CD14-positive monocyte (primary cell): ENCODE data around the gene CSF3. TPM values are rescaled to one million over a fixed set of nuclear protein-coding genes. Genes with fewer than 3 reads are reported as not detected.

Experiments used
- DNase-seq, 3 donors: peaks; one replicate each; pipeline ENCODE4 v3.0.0-alpha.2; 2011 to 2022
- H2AFZ ChIP-seq: 2 replicates; pipeline ENCODE4 v1.6.0; 2012; ENCODE audit warnings: mild to moderate bottlenecking, low read depth, low read length, inconsistent platforms; ENCODE audit not compliant: insufficient read depth, poor library complexity, severe bottlenecking
- H3K27ac ChIP-seq, 2 donors: 1 replicate in 1 of 2; 2 replicates in 1 of 2; pipeline ENCODE4 v1.5.1; 2012 to 2013; ENCODE audit warnings: low read length in 2 of 2, control low read depth in 1 of 2, inconsistent platforms in 1 of 2, low read depth in 1 of 2, mild to moderate bottlenecking in 1 of 2
- H3K27me3 ChIP-seq, 2 donors: one replicate each; pipeline versions ENCODE4 v1.6.0 to v1.6.1; 2011 to 2013; ENCODE audit warnings: low read length in 2 of 2; ENCODE audit not compliant: control insufficient read depth in 2 of 2, insufficient read depth in 2 of 2
- H3K36me3 ChIP-seq, 2 donors: replicated peaks in 1 of 2; 1 replicate in 1 of 2; 2 replicates in 1 of 2; pipeline versions ENCODE4 v1.5.1 to v1.6.1; 2012 to 2013; ENCODE audit warnings: low read length in 2 of 2, control low read depth in 1 of 2, inconsistent platforms in 1 of 2, mild to moderate bottlenecking in 1 of 2; ENCODE audit not compliant: insufficient read depth in 2 of 2, control insufficient read depth in 1 of 2
- H3K4me1 ChIP-seq, 2 donors: 1 replicate in 1 of 2; 2 replicates in 1 of 2; pipeline versions ENCODE4 v1.5.1 to v1.6.1; 2012 to 2013; ENCODE audit warnings: low read length in 2 of 2, control low read depth in 1 of 2, inconsistent platforms in 1 of 2, mild to moderate bottlenecking in 1 of 2, moderate library complexity in 1 of 2; ENCODE audit not compliant: insufficient read depth in 2 of 2, control insufficient read depth in 1 of 2
- H3K4me2 ChIP-seq: replicated peaks from 2 replicates; pipeline ENCODE3; 2012; ENCODE audit warnings: low read length, moderate library complexity, mild to moderate bottlenecking; ENCODE audit not compliant: poor library complexity, severe bottlenecking; ENCODE audit errors: extremely low read depth
- H3K4me3 ChIP-seq, 3 experiments: fragments of 200-600 bp in 1 of 3; sonication (generic) in 1 of 3; replicated peaks in 1 of 3; 1 replicate in 2 of 3; 2 replicates in 1 of 3; pipeline ENCODE4 v1.5.1; 2011 to 2013; ENCODE audit warnings: low read length in 3 of 3, mild to moderate bottlenecking in 3 of 3, control low read depth in 2 of 3, low read depth in 2 of 3, inconsistent platforms in 1 of 3, moderate library complexity in 1 of 3
- H3K79me2 ChIP-seq: 2 replicates; pipeline ENCODE4 v1.6.0; 2012; ENCODE audit warnings: mild to moderate bottlenecking, control low read depth, inconsistent platforms, low read length, moderate library complexity; ENCODE audit not compliant: insufficient read depth
- H3K9ac ChIP-seq: 2 replicates; pipeline ENCODE4 v1.6.0; 2017; ENCODE audit warnings: low read length, mild to moderate bottlenecking; ENCODE audit not compliant: insufficient read depth, poor library complexity, severe bottlenecking
- H3K9me3 ChIP-seq, 2 donors: replicated peaks in 1 of 2; 1 replicate in 1 of 2; 2 replicates in 1 of 2; pipeline versions ENCODE4 v1.5.1 to v1.6.1; 2012 to 2013; ENCODE audit warnings: low read length in 2 of 2, control low read depth in 1 of 2; ENCODE audit not compliant: control insufficient read depth in 1 of 2, insufficient read depth in 1 of 2
- H4K20me1 ChIP-seq: 2 replicates; pipeline ENCODE4 v1.6.0; 2012; ENCODE audit warnings: mild to moderate bottlenecking, low read length, control low read depth, moderate library complexity; ENCODE audit not compliant: insufficient read depth
- H3K27ac Mint-ChIP-seq, 7 donors: one replicate each; pipeline ENCODE4 v1.8.0; 2020; ENCODE audit warnings: mild to moderate bottlenecking in 7 of 7, mixed read lengths in 7 of 7, moderate library complexity in 6 of 7, inconsistent platforms in 2 of 7
- H3K27me3 Mint-ChIP-seq, 3 donors: one replicate each; pipeline ENCODE4 v1.8.0; 2021 to 2022; ENCODE audit warnings: low read depth in 3 of 3, mild to moderate bottlenecking in 3 of 3, mixed read lengths in 3 of 3, moderate library complexity in 3 of 3, inconsistent platforms in 1 of 3
- H3K36me3 Mint-ChIP-seq, 2 donors: one replicate each; pipeline ENCODE4 v1.8.0; 2020; ENCODE audit warnings: mixed read lengths in 2 of 2, inconsistent platforms in 1 of 2, mild to moderate bottlenecking in 1 of 2
- H3K4me1 Mint-ChIP-seq: one replicate; pipeline ENCODE4 v1.8.0; 2020; ENCODE audit warnings: mild to moderate bottlenecking, mixed read lengths
- H3K4me3 Mint-ChIP-seq, 2 donors: one replicate each; pipeline ENCODE4 v1.8.0; 2020; ENCODE audit warnings: mild to moderate bottlenecking in 2 of 2, mixed read lengths in 2 of 2, moderate library complexity in 1 of 2
- H3K9me3 Mint-ChIP-seq, 7 donors: one replicate each; pipeline ENCODE4 v1.8.0; 2020 to 2022; ENCODE audit warnings: mixed read lengths in 7 of 7, mild to moderate bottlenecking in 6 of 7, moderate library complexity in 6 of 7, inconsistent platforms in 2 of 7
- CTCF ChIP-seq: fragments of 200-600 bp; IDR thresholded peaks from one replicate; pipeline ENCODE4 v1.8.0; 2022; ENCODE audit warnings: antibody characterized with exemption, mild to moderate bottlenecking
- WGBS: methylation state at CpG from one replicate; pipeline ENCODE4 v1.1.5; 2013; ENCODE audit warnings: missing lambda C conversion rate; ENCODE audit not compliant: insufficient coverage; 5-methylcytosine and 5-hydroxymethylcytosine counted together
- intact Hi-C, 2 donors: fragments of 100-400 bp; cut with micrococcal nuclease; formaldehyde crosslinking; loops; one replicate each; pipeline versions ENCODE4 v1.15.0 to v1.15.1; 2023
- polyA plus RNA-seq, 3 donors: library from polyadenylated mRNA; depleted of rRNA in 1 of 3; unstranded in 2 of 3; stranded (reverse) in 1 of 3; fragments of 300-500 nt in 2 of 3; fragments of >200 nt in 1 of 3; fragmentation: Illumina TruSeq in 2 of 3; gene quantifications; 1 replicate in 2 of 3; 2 replicates in 1 of 3; pipeline ENCODE4 v1.2.3, GENCODE V29; 2012 to 2021

Gene CSF3
- polyA plus RNA-seq, 3 donors, result not detected

DNA sequence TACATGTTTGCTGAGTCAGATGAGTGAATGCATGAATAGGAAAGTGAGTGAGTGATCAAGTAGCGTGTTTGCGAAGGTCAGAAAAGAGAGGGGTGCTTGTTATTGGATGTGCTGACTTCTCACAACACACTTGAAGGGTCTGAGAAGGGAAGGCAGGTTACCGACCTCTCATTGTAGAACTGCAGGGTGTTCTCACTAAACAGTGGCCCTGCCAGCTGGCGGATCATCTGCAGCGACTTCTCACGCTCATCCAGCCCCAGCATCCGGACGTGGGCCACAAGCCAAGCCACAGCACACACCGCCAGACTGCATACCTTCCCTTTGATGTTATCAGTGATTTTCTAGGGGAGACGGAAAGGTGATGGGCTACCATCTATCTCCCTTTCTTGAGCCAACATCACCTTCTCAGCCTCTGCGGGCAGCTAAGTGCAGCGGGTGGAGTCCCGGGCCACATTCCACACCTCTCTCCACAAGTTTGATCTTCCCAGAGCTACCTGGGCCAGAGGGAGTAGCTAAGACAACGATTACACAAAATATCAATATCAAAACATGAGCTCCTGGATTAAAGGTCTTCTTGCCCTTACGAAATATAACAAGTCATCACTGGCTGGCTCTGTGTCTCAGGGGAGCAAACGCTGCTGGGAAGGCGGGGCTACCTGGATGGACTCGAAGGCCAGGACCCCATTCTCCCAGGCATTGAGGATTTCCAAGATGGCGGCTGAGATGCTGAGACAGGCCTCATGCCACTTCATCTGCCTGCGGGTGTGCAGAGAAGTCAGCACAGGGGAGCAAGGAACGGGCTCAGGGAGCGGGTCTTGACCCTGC is 11.0 kb downstream of the CSF3 start:
- H3K9me3 ChIP-seq, result no peaks in the 10 kb centered on the region
- no peaks in the 10 kb centered on the region for H3K4me1 Mint-ChIP-seq
- no peaks in the 10 kb centered on the region for H3K27me3 ChIP-seq
- H3K4me2 ChIP-seq, result no peak overlapping the region
- H4K20me1 ChIP-seq, result no peaks in the 10 kb centered on the region
- no peak overlapping the region for H3K4me3 ChIP-seq
- peak overlapping the region in 1 of 7 donors; percentile 54 for H3K27ac Mint-ChIP-seq
- intact Hi-C loops, result no loop called here
- no peak for DNase-seq
- H3K27me3 Mint-ChIP-seq, result no peaks in the 10 kb centered on the region
- H3K9ac ChIP-seq, result no peak overlapping the region
- no peaks in the 10 kb centered on the region for H3K9me3 Mint-ChIP-seq
- H3K4me1 ChIP-seq, result no peaks in the 10 kb centered on the region
- H3K27ac ChIP-seq, result no peak overlapping the region
- H3K36me3 ChIP-seq, result peaks cover 70 to 94% of the 10 kb centered on the region in 2 donors
- WGBS, result 87% methylated on average over 21 of the region's 22 CpGs
- H3K79me2 ChIP-seq, result no peaks in the 10 kb centered on the region
- TF ChIP-seq CTCF, result no peak
- H2AFZ ChIP-seq, result no peak overlapping the region
- no peak overlapping the region for H3K4me3 Mint-ChIP-seq
- H3K36me3 Mint-ChIP-seq, result peaks cover 69 to 81% of the 10 kb centered on the region in 2 donors

GRCh38 chr17:40026816-40027613 is 11.8 kb downstream of the CSF3 start:
- H3K27ac Mint-ChIP-seq, result peak overlapping the region in 1 of 7 donors; percentile 54
- H3K4me3 ChIP-seq, result no peak overlapping the region
- peaks cover 70 to 94% of the 10 kb centered on the region in 2 donors for H3K36me3 ChIP-seq
- no peaks in the 10 kb centered on the region for H3K4me1 ChIP-seq
- peak; percentile 50 to 78 (median 67) for DNase-seq
- no peaks in the 10 kb centered on the region for H3K9me3 ChIP-seq
- H3K79me2 ChIP-seq, result no peaks in the 10 kb centered on the region
- H3K4me1 Mint-ChIP-seq, result no peaks in the 10 kb centered on the region
- no peak overlapping the region for H3K9ac ChIP-seq
- no peaks in the 10 kb centered on the region for H3K27me3 Mint-ChIP-seq
- H3K36me3 Mint-ChIP-seq, result peaks cover 70 to 81% of the 10 kb centered on the region in 2 donors
- 57% methylated on average over 31 of the region's 33 CpGs for WGBS
- H2AFZ ChIP-seq, result no peak overlapping the region
- H3K4me2 ChIP-seq, result no peak overlapping the region
- H3K27me3 ChIP-seq, result no peaks in the 10 kb centered on the region
- intact Hi-C loops, result no loop called here
- peak; percentile 91 for TF ChIP-seq CTCF
- H3K9me3 Mint-ChIP-seq, result no peaks in the 10 kb centered on the region
- no peaks in the 10 kb centered on the region for H4K20me1 ChIP-seq
- no peak overlapping the region for H3K4me3 Mint-ChIP-seq
- H3K27ac ChIP-seq, result no peak overlapping the region
